GM18508 (cell line): ENCODE results near the gene PRR16.
A peak's percentile ranks its signal among the peaks of the same experiment; 100 is the strongest.
"Not testable (repeated sequence)": the region's sequence is repeated elsewhere in the genome, so short reads cannot be mapped to it uniquely, and the experiment has no call there.

Experiments used
- ATAC-seq: cut with Tn5 transposase; IDR thresholded peaks from one replicate; pipeline ENCODE4 v1.9.1; 2021; ENCODE audit warnings: moderate number of reproducible peaks; ENCODE audit not compliant: insufficient read depth, unreplicated experiment

PRR16 gene

GRCh38 chr5:120628156-120628555 is 164.1 kb downstream of the PRR16 start:
- no peak for ATAC-seq

DNA sequence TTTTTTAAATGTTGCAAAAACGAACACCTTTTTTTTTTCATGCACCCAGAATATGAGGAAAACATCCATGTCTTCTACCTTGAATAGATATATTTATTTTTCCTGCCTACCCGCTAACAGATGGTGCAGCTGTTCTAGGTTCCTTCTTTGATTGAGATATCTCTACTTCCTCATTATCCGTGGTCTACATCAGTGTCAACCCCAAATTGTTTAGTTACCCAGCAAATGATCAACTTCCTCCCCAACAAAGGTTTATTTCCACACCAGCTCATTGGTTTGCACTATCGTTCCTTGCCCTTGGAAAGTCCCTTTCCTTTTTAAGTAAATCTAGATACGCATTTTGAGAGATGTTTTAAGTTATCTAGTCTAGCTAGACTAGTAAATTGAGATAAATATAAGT is 166.4 kb downstream of the PRR16 start:
- ATAC-seq: no peak

DNA sequence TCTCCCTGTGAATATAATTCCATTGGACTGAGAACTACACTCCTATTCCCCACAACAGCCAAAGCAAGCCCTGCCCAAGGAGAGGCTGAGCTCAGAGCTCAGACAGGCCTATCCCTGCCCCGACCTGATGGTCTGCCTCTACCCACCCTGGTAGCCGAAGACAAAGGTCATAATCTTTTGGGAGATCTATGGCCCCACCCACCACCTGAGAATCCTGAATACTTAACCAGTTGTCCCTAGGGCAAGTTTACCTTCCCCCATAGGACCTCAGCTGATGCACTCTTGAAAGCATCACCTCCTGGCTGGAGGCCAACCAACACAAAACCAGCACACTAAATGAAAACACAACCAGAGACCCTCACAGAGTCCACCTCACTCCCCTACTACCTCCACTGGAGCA is 167.5 kb downstream of the PRR16 start:
- no peak for ATAC-seq

DNA sequence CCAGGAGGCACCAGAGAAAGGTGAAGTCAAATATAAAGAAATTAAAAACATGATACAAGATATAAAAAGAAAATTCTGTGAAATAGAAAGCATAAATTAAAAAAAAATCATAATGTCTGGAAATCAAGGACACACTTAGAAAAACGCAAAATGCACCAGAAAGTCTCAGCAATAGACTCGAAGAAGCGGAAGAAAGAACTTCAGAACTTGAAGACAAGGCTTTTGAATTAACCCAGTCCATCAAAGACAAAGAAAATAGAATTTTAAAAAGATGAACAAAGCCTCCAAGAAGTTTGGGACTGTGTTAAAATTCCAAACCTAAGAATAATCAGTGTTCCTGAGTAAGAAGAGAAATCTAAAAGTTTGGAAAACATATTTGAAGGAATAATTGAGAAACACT is 168.3 kb downstream of the PRR16 start:
- no peak for ATAC-seq

DNA sequence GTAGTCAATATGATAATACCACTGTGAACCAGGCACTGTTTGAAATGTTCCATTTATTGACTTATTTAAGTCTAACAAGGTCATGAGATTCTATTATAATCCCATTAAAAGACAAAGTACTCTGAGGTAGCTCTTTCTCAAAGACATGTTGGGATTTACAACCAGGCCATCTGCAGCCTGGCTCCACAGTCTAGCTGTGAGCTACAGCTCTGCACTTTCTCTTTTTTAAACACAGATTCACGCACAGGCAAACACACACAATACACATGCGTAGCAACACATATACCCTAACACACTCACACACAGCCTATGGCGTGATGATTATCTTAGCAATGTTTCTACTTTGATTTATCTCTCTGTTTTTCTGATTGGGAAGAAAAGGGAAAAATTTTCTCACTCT is 174.3 kb downstream of the PRR16 start:
- ATAC-seq: no peak

DNA sequence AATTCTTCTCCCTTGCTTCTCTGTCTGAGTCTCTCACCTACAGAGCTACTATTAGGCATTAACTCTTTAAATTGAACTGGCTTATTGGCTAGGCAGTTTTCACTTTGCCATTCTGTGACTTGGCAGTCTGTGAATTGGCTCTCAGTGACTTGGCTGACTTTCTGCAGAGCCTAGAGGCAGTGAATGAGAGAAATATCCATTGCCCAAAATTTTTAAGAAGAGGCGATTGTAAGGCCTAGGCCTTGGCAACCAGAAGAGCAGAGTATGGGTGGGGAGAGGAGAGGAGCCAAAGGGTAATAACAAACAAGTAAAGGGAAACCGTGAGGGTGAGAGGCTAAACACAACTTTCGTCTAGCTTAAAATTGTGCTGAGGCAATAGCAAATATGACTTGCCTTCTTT is 176.7 kb downstream of the PRR16 start:
- no peak for ATAC-seq

DNA sequence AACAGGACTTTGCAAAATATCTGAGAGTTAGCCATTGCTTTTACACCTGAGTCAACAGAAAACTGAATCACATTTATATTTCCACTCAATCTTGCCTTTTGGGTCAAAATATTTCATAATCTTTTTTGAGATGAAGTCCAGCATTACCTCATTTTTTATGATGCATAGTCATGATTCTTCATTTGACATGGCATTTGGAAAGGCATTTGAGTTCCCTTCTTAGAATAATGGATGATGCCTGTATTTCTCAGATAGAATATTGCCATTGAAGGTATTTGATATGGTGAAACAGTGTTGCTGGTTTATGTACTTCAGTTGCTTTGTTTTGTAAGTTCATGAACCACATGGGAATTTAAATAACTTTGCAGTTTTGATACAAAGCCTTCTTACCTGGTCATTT is 180.4 kb downstream of the PRR16 start:
- ATAC-seq: no peak

- peak; percentile 76 for ATAC-seq
Observed at GRCh38 chr5:120655828-120656435, 191.8 kb downstream of the PRR16 start.

DNA sequence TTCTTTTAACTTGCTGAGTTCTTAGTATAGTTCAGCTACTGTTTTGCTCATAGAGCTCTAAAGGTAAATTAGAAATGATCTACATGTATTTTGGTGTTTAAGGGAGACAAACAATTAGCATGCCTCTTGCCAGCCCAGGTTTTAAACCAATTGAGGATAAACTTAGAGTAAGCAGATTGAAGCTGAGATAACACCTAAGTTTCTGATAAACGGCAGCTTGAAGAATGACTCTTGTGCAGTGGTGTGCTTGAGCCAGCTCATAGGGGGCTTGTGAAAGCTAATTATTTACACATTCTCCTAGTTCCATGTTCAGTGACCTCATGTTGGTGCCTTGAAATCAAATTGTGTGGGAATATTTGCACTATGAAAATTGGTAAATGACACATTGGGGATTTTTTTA is 193.0 kb downstream of the PRR16 start:
- no peak for ATAC-seq

GRCh38 chr5:120677481-120677880 is 213.4 kb downstream of the PRR16 start:
- no peak for ATAC-seq

DNA sequence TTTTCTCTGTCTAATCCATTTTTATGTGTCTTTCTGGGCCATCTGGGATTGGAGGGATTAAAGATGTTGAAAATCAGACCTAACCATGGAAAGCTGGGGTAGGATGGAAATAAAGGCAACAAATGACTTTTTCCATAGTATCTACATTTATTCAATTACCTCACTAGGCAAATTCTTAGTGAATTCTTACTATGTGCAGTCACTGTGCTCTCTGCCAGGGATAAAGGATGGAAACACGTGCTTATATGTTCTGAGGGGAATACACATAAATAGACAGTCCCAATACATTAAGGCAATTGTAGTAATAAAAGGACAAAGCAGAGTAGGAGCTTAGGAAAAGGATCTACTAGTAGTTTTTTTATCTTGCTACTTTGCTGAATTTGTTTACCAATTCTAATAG is 214.2 kb downstream of the PRR16 start:
- ATAC-seq: no peak

- ATAC-seq: no peak
Observed at GRCh38 chr5:120682851-120683250, 218.8 kb downstream of the PRR16 start.

DNA sequence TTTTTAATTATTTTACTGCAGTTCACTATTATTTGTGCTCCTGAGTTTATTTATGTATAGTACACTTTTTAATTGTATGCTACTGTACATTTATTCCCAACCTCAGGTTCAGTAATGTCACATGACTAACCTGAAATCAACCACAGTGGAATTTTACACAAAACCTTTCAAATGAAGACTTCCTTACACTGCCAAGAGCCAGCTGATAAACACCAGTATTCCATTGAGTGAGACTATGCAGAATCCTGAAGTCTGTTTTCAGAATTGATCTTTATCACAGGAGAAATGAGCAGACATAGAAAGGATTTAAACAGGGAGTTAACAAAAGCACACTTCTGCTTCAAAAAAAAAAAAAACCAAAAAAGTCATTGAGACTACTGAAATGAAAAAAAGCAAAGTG is 219.5 kb downstream of the PRR16 start:
- no peak for ATAC-seq

GRCh38 chr5:120684213-120684612 is 220.1 kb downstream of the PRR16 start:
- ATAC-seq: no peak

DNA sequence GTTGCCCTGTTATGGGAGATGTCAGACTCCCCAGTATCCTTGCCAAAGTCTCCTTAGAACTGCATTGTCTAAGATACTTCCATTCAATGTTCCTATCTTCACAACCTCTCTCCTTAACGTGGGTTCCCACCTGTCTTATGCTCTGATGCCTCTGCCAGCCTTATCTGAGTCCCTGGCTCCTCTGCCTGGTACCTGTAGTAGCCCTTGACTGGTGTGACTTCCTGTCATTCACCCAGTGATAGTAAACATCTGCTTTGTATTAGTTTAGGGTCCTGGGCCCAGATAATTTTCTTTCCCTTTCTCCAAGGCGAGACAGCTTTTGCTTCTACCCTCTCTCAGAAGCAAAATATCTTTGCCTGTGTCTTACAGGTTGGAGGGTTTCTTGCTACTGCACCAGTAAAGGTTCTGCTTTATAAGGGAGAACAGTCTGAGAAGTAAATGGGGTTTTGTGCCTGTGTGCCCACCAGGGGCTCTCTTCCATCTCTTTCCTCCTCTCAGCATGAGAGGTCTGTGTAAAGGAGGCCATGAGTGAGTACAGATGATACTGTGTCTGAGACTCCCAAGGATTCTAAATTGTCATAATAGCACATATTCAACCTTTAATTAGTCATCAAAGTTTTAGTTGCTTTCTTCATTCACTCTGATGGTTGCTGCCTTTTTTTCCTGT is 220.8 kb downstream of the PRR16 start:
- no peak for ATAC-seq

DNA sequence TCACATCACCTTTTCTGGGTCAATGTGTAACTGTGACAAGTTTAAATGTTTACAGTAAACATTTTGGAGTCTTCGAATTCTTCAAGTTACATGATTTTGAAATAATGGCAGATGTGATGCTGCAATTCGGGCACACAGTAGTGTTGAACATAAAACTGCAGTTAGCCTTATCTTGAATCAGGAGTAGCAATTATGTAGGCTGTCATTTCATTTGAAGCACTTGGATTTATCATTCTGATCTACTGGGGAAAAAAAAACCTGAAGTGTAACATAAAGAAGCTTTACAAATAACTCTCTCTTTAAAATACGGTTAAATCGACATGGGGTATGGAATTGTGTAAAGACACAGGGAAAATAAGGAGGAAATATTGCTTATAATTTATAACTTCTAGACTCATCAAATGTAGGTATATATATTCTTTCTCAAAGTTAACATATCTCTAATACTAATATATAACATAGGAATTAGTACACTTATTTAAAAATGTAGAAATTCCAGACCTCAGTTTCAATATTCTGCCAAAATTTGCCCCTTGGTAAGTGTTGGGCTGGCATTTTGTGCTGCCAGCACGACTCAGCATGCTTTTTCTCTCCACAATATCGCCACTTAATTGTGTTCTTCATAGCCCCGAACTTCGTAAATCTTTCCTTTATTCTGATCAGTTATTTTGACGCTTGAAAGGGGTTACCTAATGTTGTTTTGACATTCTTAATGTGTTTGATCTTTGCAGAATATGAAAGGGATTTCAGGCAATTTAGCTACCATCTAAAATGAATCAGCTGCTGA is 226.7 kb downstream of the PRR16 start:
- ATAC-seq: no peak

GRCh38 chr5:120692325-120692724 is 228.2 kb downstream of the PRR16 start:
- ATAC-seq: no peak

DNA sequence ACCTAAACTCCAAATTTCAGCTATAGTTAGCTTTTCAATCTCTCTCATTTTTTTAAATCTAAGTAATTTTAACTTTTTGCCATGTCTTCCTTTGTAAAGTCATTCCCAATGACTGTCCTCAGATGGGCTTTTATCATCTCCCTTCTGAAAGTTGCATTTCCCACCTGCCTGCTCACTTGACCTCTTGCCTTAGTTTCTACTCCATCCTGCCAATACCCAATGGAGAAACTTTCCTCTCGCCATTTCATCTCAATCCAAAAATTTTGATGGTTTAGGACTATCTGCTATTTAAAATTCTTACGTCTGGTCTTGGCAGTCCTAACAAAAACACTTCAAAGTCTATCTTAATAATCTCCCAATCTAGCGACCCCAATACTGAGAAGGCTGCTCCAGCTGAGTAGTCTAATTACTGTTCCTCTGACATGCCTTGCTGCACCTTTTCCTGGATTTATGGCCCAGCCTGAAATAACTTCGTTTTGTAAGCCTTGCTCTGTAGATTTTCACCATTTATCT is 231.3 kb downstream of the PRR16 start:
- ATAC-seq: no peak

GRCh38 chr5:120697147-120697546 is 233.0 kb downstream of the PRR16 start:
- ATAC-seq: no peak

DNA sequence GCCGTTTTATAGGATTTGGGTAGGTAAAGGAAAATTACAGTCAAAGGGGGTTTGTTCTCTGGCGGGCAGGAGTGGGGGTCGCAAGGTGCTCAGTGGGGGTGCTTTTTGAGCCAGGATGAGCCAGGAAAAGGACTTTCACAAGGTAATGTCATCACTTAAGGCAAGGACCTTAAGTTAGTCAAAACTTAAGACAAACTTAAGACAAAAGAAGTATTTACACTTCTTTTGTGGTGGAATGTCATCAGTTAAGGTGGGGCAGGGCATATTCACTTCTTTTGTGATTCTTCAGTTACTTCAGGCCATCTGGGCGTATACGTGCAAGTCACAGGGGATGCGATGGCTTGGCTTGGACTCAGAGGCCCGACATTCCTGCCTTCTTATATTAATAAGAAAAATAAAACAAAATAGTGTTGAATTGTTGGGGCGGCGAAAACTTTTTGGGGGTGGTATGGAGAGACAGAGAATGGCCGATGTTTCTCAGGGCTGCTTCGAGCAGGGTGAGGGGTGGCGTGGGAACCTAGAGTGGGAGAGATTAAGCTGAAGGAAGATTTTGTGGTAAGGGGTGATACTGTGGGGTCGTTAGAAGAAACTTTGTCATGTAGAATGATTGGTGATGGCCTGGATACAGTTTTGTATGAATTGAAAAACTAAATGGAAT is 233.7 kb downstream of the PRR16 start:
- ATAC-seq: not testable (repeated sequence)

DNA sequence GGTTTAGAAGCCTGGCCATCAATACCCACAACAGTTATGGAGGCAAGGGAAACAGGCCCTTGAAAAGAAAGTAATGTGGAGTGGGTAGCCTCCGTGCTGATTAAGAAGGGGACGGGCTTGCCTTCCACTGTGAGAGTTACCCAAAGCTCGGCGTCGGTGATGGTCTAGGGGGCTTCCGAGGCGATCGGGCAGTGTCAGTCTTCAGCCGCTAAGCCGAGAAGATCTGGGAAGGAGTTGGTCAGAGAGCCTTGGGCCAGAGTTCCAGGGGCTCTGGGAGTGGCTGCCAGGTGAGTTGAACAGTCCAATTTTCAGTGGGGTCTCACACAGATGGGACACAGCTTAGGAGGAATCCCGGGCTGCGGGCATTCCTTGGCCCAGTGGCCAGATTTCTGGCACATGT is 236.6 kb downstream of the PRR16 start:
- ATAC-seq: not testable (repeated sequence)
